B cell (primary cell): ENCODE results near the gene P4HA3. TPM values are rescaled to one million over a fixed set of nuclear protein-coding genes. Genes with fewer than 3 reads are reported as not detected.

Experiments used
- ATAC-seq: fragments of 200-7000 bp; cut with Tn5 transposase; one replicate; pipeline ENCODE4 v1.10.0; 2021; ENCODE audit warnings: low read depth, mild to moderate bottlenecking, moderate number of reproducible peaks, moderate library complexity
- CTCF ChIA-PET: fragments of 350-600 bp; sonication (Branson Sonifier 250); formaldehyde crosslinking; loops from one replicate; lab custom pipeline; 2021; ENCODE audit warnings: antibody characterized with exemption, inconsistent platforms; lab: Charles Lee
- POLR2A ChIA-PET: fragments of 350-600 bp; sonication (Branson Sonifier 250); formaldehyde crosslinking; loops from one replicate; lab custom pipeline; 2021; ENCODE audit warnings: antibody characterized with exemption; lab: Charles Lee
- DNase-seq: peaks from one replicate; pipeline ENCODE4 v3.0.0; 2013
- H2AFZ ChIP-seq: 2 replicates; pipeline ENCODE4 v1.6.1; 2012; ENCODE audit warnings: mild to moderate bottlenecking, low read depth, low read length; ENCODE audit not compliant: insufficient read depth, poor library complexity, severe bottlenecking
- H3K27ac ChIP-seq, 2 donors: 1 replicate in 1 of 2; 2 replicates in 1 of 2; pipeline ENCODE4 v1.5.1; 2012 to 2013; ENCODE audit warnings: low read length in 2 of 2, mild to moderate bottlenecking in 2 of 2, moderate library complexity in 1 of 2
- H3K27me3 ChIP-seq, 4 experiments: fragments of 200-600 bp in 1 of 4; sonication (generic) in 1 of 4; replicated peaks in 1 of 4; 1 replicate in 2 of 4; 2 replicates in 2 of 4; pipeline versions ENCODE4 v1.6.1 to v1.7.0; 2013 to 2016; ENCODE audit warnings: low read length in 3 of 4, mild to moderate bottlenecking in 2 of 4, mixed read lengths in 1 of 4, moderate library complexity in 1 of 4; ENCODE audit not compliant: insufficient read depth in 4 of 4, control insufficient read depth in 3 of 4; ENCODE audit errors: control extremely low read depth in 1 of 4
- H3K36me3 ChIP-seq, 2 experiments: replicated peaks in 1 of 2; 1 replicate in 1 of 2; 2 replicates in 1 of 2; pipeline versions ENCODE4 v1.6.1 to v1.7.1; 2013; ENCODE audit warnings: low read length in 1 of 2; ENCODE audit not compliant: insufficient read depth in 2 of 2, control insufficient read depth in 1 of 2; ENCODE audit errors: control extremely low read depth in 1 of 2, extremely low read depth in 1 of 2
- H3K4me1 ChIP-seq, 2 donors: fragments of 200-600 bp in 1 of 2; sonication (generic) in 1 of 2; 1 replicate in 1 of 2; 2 replicates in 1 of 2; pipeline versions ENCODE4 v1.5.1 to v1.6.1; 2013 to 2017; ENCODE audit warnings: low read length in 2 of 2; ENCODE audit not compliant: control insufficient read depth in 2 of 2, insufficient read depth in 2 of 2
- H3K4me2 ChIP-seq: replicated peaks from 2 replicates; pipeline ENCODE3; 2012; ENCODE audit warnings: mild to moderate bottlenecking, low read depth, low read length; ENCODE audit not compliant: poor library complexity, severe bottlenecking
- H3K4me3 ChIP-seq, 5 experiments: fragments of 200-600 bp in 1 of 5; sonication (generic) in 1 of 5; 1 replicate in 3 of 5; 2 replicates in 2 of 5; pipeline versions ENCODE4 v1.5.1 to v1.7.0; 2011 to 2016; ENCODE audit warnings: low read length in 4 of 5, mild to moderate bottlenecking in 4 of 5, low read depth in 2 of 5, control low read depth in 1 of 5, moderate library complexity in 1 of 5; ENCODE audit not compliant: insufficient read depth in 1 of 5; ENCODE audit errors: control extremely low read depth in 1 of 5, extremely low read depth in 1 of 5
- H3K79me2 ChIP-seq: fragments of 200-600 bp; sonication (generic); one replicate; pipeline ENCODE4 v1.6.0; 2016; ENCODE audit warnings: low read length; ENCODE audit not compliant: control insufficient read depth, insufficient read depth
- H3K9ac ChIP-seq: fragments of 200-600 bp; sonication (generic); 2 replicates; pipeline ENCODE4 v1.6.1; 2017; ENCODE audit warnings: mild to moderate bottlenecking, low read length, moderate library complexity
- H3K9me3 ChIP-seq, 3 donors: one replicate each; pipeline versions ENCODE4 v1.6.1 to v1.7.1; 2013; ENCODE audit warnings: low read length in 2 of 3; ENCODE audit not compliant: control insufficient read depth in 2 of 3, insufficient read depth in 1 of 3; ENCODE audit errors: control extremely low read depth in 1 of 3
- H4K20me1 ChIP-seq: 2 replicates; pipeline ENCODE4 v1.6.0; 2012; ENCODE audit warnings: mild to moderate bottlenecking, low read length; ENCODE audit not compliant: insufficient read depth, control insufficient read depth, poor library complexity, severe bottlenecking
- H3K27ac Mint-ChIP-seq: one replicate; pipeline ENCODE4 v1.8.0; 2021; ENCODE audit warnings: mixed read lengths
- H3K27me3 Mint-ChIP-seq: one replicate; pipeline ENCODE4 v1.8.0; 2021; ENCODE audit warnings: mixed read lengths
- H3K4me1 Mint-ChIP-seq: one replicate; pipeline ENCODE4 v1.8.0; 2021; ENCODE audit warnings: mixed read lengths
- H3K4me3 Mint-ChIP-seq: one replicate; pipeline ENCODE4 v1.8.0; 2021; ENCODE audit warnings: mixed read lengths
- H3K9me3 Mint-ChIP-seq: one replicate; pipeline ENCODE4 v1.8.0; 2022; ENCODE audit warnings: mixed read lengths; ENCODE audit not compliant: insufficient read depth
- EZH2 ChIP-seq: IDR thresholded peaks from 2 replicates; pipeline ENCODE4 v1.6.1; 2012; ENCODE audit warnings: borderline replicate concordance, low read depth, mild to moderate bottlenecking, moderate library complexity, low read length; ENCODE audit not compliant: insufficient read depth, poor library complexity, severe bottlenecking
- WGBS: methylation state at CpG from one replicate; pipeline ENCODE4 v1.1.5; 2013; ENCODE audit warnings: missing lambda C conversion rate; ENCODE audit not compliant: insufficient coverage; 5-methylcytosine and 5-hydroxymethylcytosine counted together
- intact Hi-C: fragments of 100-400 bp; cut with micrococcal nuclease; formaldehyde crosslinking; loops from one replicate; pipeline ENCODE4 v1.10.0; 2022
- polyA plus RNA-seq: library from polyadenylated mRNA; depleted of rRNA; stranded (reverse); fragments of >200 nt; gene quantifications from 2 replicates; pipeline ENCODE4 v1.2.3, GENCODE V29; 2012
- total RNA-seq, 2 donors: library from RNA; stranded (reverse); fragments of 120-200 nt in 1 of 2; gene quantifications; 1 replicate in 1 of 2; 2 replicates in 1 of 2; pipeline versions ENCODE4 v1.2.3 to v1.2.4, GENCODE V29; 2013 to 2022
- TF ChIP-seq, protein P1 (sequence below): fragments of 200-600 bp; IDR thresholded peaks from one replicate; pipeline ENCODE4 v1.8.0; 2022; ENCODE audit warnings: antibody characterized with exemption, mild to moderate bottlenecking

P4HA3 gene
- total and polyA plus RNA-seq, 2 donors (not counting 1 experiment from before 2014, with no cell fraction given): not detected

DNA sequence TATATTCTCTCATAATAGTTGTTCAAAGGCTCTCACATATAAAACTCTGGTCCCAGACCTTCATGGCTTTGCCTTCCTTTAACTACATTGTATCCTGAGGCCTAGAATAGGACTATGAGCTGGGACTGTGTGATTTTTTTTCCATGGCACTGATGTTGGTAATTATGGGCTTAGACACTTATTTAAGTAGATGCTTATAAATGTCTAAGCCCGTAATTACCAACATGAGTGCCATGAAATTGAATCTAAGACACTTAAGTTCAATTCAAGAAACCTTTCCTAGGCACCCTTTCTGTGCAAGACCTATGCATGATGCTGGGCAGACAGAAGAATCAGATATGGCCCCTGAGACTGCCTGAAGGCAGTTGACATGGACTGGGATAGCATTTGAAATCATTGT, 63.0 kb downstream of the P4HA3 start:
- Histone ChIP-seq H3K9me3 (no peaks in the 10 kb centered on the region), H3K4me3 (no peak overlapping the region), H3K27ac (no peak overlapping the region), H3K27me3 (no peaks in the 10 kb centered on the region), H3K4me1 (no peaks in the 10 kb centered on the region), H3K4me2 (no peak overlapping the region), H3K36me3 (peaks cover 0 to 18% of the 10 kb centered on the region in 2 experiments), H4K20me1 (no peaks in the 10 kb centered on the region), H3K79me2 (no peaks in the 10 kb centered on the region), H3K9ac (no peak overlapping the region), H2AFZ (no peak overlapping the region)
- Mint-ChIP-seq H3K27ac (no peak overlapping the region), H3K27me3 (no peaks in the 10 kb centered on the region), H3K9me3 (no peaks in the 10 kb centered on the region), H3K4me1 (no peaks in the 10 kb centered on the region), H3K4me3 (no peak overlapping the region)
- POLR2A ChIA-PET: no interaction called here
- WGBS: no CpG with 5 or more reads among the region's 1 CpG
- ATAC-seq (no peak), DNase-seq (no peak)
- intact Hi-C loops: no loop called here
- TF ChIP-seq, protein P1, sequence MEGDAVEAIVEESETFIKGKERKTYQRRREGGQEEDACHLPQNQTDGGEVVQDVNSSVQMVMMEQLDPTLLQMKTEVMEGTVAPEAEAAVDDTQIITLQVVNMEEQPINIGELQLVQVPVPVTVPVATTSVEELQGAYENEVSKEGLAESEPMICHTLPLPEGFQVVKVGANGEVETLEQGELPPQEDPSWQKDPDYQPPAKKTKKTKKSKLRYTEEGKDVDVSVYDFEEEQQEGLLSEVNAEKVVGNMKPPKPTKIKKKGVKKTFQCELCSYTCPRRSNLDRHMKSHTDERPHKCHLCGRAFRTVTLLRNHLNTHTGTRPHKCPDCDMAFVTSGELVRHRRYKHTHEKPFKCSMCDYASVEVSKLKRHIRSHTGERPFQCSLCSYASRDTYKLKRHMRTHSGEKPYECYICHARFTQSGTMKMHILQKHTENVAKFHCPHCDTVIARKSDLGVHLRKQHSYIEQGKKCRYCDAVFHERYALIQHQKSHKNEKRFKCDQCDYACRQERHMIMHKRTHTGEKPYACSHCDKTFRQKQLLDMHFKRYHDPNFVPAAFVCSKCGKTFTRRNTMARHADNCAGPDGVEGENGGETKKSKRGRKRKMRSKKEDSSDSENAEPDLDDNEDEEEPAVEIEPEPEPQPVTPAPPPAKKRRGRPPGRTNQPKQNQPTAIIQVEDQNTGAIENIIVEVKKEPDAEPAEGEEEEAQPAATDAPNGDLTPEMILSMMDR: no peak
- CTCF ChIA-PET: interaction anchor here (1.2 to 1.3 kb wide), 2 partner anchors 8 to 10 kb away, joined by 3 to 4 read pairs; no protein-coding TSS in a partner anchor

- no CpG with 5 or more reads among the region's 1 CpG for WGBS
- no peak overlapping the region for H3K4me3 Mint-ChIP-seq
- H3K4me1 ChIP-seq: no peaks in the 10 kb centered on the region
- H3K4me3 ChIP-seq: no peak overlapping the region
- intact Hi-C loops: no loop called here
- no peak overlapping the region for H2AFZ ChIP-seq
- H3K27ac Mint-ChIP-seq: no peak overlapping the region
- H3K9ac ChIP-seq: no peak overlapping the region
- no peaks in the 10 kb centered on the region for H3K79me2 ChIP-seq
- H3K9me3 Mint-ChIP-seq: no peaks in the 10 kb centered on the region
- H3K9me3 ChIP-seq: no peaks in the 10 kb centered on the region
- ATAC-seq (no peak), DNase-seq (no peak)
- POLR2A ChIA-PET: no interaction called here
- H3K4me2 ChIP-seq: no peak overlapping the region
- no peaks in the 10 kb centered on the region for H4K20me1 ChIP-seq
- no peaks in the 10 kb centered on the region for H3K27me3 Mint-ChIP-seq
- peaks cover 2 to 34% of the 10 kb centered on the region in 2 experiments for H3K36me3 ChIP-seq
- no peaks in the 10 kb centered on the region for H3K27me3 ChIP-seq
- no peak overlapping the region for H3K27ac ChIP-seq
- CTCF ChIA-PET: interaction anchor here (1.8 kb wide), 1 partner anchor 13 kb away, joined by 4 read pairs; no protein-coding TSS in a partner anchor
- H3K4me1 Mint-ChIP-seq: no peaks in the 10 kb centered on the region
- TF ChIP-seq, protein P1: no peak
- TF ChIP-seq EZH2: no peak
Measured at GRCh38 chr11:74238243-74238642, 73.2 kb downstream of the P4HA3 start.
